Measurements from ENCODE around the gene DNAH9.

The DNAH9 gene

GRCh38 chr17:11690681-11691080, 92.4 kb downstream of the DNAH9 start:
- DNase-seq, result no peak

- DNase-seq, result no peak
These were observed 94.4 kb downstream of the DNAH9 start for GRCh38 chr17:11692688-11693087.

- no peak for DNase-seq
These were observed 95.0 kb downstream of the DNAH9 start for GRCh38 chr17:11693284-11693683.

- DNase-seq, result no peak
These were observed 102.4 kb downstream of the DNAH9 start for GRCh38 chr17:11700668-11701067.

GRCh38 chr17:11701911-11702310, 103.6 kb downstream of the DNAH9 start:
- no peak for DNase-seq

- no peak for DNase-seq
These were observed 105.8 kb downstream of the DNAH9 start for GRCh38 chr17:11704041-11704440.

- DNase-seq, result no peak
These were observed 106.8 kb downstream of the DNAH9 start for GRCh38 chr17:11705111-11705510.

GRCh38 chr17:11707586-11707985, 109.3 kb downstream of the DNAH9 start:
- no peak for DNase-seq

- no peak for DNase-seq
These were observed 114.2 kb downstream of the DNAH9 start for GRCh38 chr17:11712456-11712855.

- no peak for DNase-seq
These were observed 120.9 kb downstream of the DNAH9 start for GRCh38 chr17:11719203-11719602.

GRCh38 chr17:11719856-11720255, 121.6 kb downstream of the DNAH9 start:
- no peak for DNase-seq

- DNase-seq, result no peak
These were observed 122.5 kb downstream of the DNAH9 start for GRCh38 chr17:11720816-11721215.

GRCh38 chr17:11730747-11731146, 132.5 kb downstream of the DNAH9 start:
- no peak for DNase-seq

GRCh38 chr17:11736613-11737312, 138.5 kb downstream of the DNAH9 start:
- no peak for DNase-seq

- no peak for DNase-seq
These were observed 139.0 kb downstream of the DNAH9 start for GRCh38 chr17:11737313-11737679.

- no peak for DNase-seq
These were observed 139.9 kb downstream of the DNAH9 start for GRCh38 chr17:11738151-11738550.

- no peak for DNase-seq
These were observed 141.1 kb downstream of the DNAH9 start for GRCh38 chr17:11739351-11739750.

GRCh38 chr17:11739848-11740247, 141.6 kb downstream of the DNAH9 start:
- no peak for DNase-seq

- no peak for DNase-seq
These were observed 144.6 kb downstream of the DNAH9 start for GRCh38 chr17:11742886-11743285.

GRCh38 chr17:11744696-11745095, 146.4 kb downstream of the DNAH9 start:
- DNase-seq, result no peak

- no peak for DNase-seq
These were observed 149.2 kb downstream of the DNAH9 start for GRCh38 chr17:11747441-11747840.

GRCh38 chr17:11757815-11758214, 159.5 kb downstream of the DNAH9 start:
- no peak for DNase-seq

GRCh38 chr17:11768106-11768505, 169.8 kb downstream of the DNAH9 start:
- DNase-seq, result no peak

GRCh38 chr17:11768981-11769380, 170.7 kb downstream of the DNAH9 start:
- no peak for DNase-seq

GRCh38 chr17:11772031-11772430, 173.8 kb downstream of the DNAH9 start:
- no peak for DNase-seq

Measured in activated naive CD4-positive, alpha-beta T cell (primary cell).